GM13977 (cell line): ENCODE measurements around the gene CSK.

Source experiments
- DNase-seq: peaks from one replicate; pipeline ENCODE4 v3.0.0; 2012; ENCODE audit warnings: low spot score
- CTCF ChIP-seq: IDR thresholded peaks from 2 replicates; pipeline ENCODE4 v1.5.1; 2012; ENCODE audit warnings: mild to moderate bottlenecking, control low read depth; ENCODE audit not compliant: insufficient read depth; ENCODE audit errors: extremely low read depth, missing control alignments
- in situ Hi-C: fragments of 300-500 bp; cut with MboI; formaldehyde crosslinking; loops from one replicate; pipeline ENCODE4 v1.12.0; 2022; ENCODE audit warnings: low sequenced_read_pairs, low pct_unique_long_range_greater_than_20kb, mixed read lengths, inconsistent platforms; ENCODE audit not compliant: unreplicated experiment

Gene CSK

GRCh38 chr15:74823324-74823723, 41.4 kb downstream of the CSK start:
- in situ Hi-C loops = no loop called here
- DNase-seq = no peak
- no peak for TF ChIP-seq CTCF

GRCh38 chr15:74824976-74825375, 43.1 kb downstream of the CSK start:
- no peak for DNase-seq
- in situ Hi-C loops = no loop called here
- TF ChIP-seq CTCF = no peak

- no peak for DNase-seq
- in situ Hi-C loops = no loop called here
- no peak for TF ChIP-seq CTCF
Measured at GRCh38 chr15:74825866-74826265, 44.0 kb downstream of the CSK start.

GRCh38 chr15:74826364-74826819, 44.5 kb downstream of the CSK start, which contains the start of gene CPLX3:
Gene CPLX3 (plus strand): TSS chr15:74826627. CDS start chr15:74826704, 77 bp downstream.
- in situ Hi-C loops = no loop called here
- no peak for TF ChIP-seq CTCF
- DNase-seq = peak; percentile 72

- DNase-seq = no peak
- TF ChIP-seq CTCF = no peak
- in situ Hi-C loops = no loop called here
Measured at GRCh38 chr15:74826921-74827320, 45.0 kb downstream of the CSK start.

- no peak for TF ChIP-seq CTCF
- no peak for DNase-seq
- in situ Hi-C loops = no loop called here
Measured at GRCh38 chr15:74827614-74828013, 45.7 kb downstream of the CSK start.

GRCh38 chr15:74828835-74829234, 47.0 kb downstream of the CSK start:
- in situ Hi-C loops = no loop called here
- no peak for DNase-seq
- TF ChIP-seq CTCF = no peak
